Mucosa of gallbladder (tissue), 1 donor: Measurements from ENCODE around the gene SHISA8. TPM values are rescaled to one million over a fixed set of nuclear protein-coding genes. Genes with fewer than 3 reads are reported as not detected.
"Not testable (repeated sequence)": the region's sequence is repeated elsewhere in the genome, so short reads cannot be mapped to it uniquely, and the experiment has no call there.

Experiments used
- DNase-seq: peaks from one replicate; pipeline ENCODE4 v3.0.0-alpha.2; 2020; ENCODE audit warnings: low spot score
- total RNA-seq: library from RNA; stranded (reverse); gene quantifications from one replicate; pipeline ENCODE4 v1.2.1, GENCODE V29; 2021
- donor health status: DM: no; HTN: no; CAD: no.

Gene SHISA8
- total RNA-seq, 1 donor from 2014 or later: 1.4 TPM

DNA sequence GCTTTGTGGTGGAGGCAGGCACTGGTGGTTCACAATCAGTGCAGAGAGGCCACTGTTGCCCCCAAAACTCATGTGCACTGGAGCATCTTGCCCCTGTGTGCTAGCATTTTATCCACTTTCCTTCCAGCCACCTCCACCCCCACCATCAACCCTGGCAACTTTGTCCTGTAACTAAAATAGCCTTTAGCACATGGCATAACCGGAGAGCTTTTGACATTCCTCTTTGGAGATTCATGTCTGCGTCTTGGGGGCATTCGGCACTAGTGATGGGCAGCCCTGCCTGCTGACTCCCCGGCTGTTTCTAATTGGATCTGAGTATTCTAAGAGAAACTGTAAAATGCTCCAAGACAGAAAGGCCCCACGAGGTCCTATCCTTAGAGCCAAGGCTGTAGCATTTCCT is 15.8 kb downstream of the SHISA8 start:
- no peak for DNase-seq

DNA sequence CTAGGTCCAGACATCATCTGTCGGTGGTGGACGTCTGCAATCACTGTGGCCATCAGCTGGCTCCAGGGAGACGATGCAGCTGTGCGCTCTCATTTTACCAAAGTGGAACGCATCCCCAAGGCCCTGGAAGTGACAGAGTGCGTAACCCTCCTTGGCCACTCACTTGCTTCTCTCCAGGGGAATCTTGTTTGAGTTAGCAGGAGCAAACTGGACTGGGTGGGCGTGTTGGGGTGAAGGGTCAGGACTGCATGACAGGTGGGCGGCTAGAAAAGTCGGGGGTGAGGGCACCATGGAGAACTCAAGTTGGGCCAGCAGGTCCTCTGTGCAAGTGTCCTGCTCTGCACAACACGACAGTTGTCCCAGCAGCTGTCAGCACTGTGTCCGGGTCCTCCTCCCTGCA is 16.2 kb downstream of the SHISA8 start:
- no peak for DNase-seq

DNA sequence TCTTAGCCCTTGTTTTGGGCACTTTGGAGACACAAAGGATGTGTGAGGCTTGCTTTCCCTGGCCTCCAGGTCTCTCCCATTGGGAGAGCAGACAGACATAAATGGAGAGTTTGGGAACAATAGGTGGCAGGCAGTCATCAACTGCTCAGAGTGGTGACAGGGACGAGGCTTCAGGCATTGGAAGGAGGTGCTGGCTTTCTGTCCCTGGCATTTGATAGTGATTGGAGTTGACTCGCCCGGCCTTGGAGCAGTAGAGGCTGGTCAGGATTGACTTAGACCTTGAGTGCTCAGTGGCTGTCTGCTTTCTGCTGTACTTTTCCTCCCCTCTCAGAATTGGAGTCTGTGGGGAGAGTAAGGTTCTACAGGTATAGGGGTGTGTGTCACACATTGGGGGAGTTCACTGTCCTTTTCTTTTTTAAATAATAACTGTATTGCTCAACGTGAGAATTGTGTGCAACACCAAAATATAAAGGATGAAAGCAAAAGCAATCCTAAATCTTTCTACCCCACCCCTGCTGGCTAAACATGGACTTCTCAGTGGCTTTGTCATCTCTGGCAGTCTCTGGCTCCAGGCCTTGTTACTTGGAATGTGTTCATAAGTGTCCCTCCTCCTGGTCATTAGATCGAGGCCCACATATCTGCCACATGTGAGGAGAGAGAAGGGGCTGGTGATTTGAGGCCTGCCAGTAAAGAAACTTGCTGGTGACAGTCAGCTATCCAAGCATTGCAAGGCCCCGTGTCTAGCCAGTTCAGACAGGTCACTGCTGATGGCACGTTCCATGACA is 21.1 kb downstream of the SHISA8 start:
- DNase-seq: no peak

DNA sequence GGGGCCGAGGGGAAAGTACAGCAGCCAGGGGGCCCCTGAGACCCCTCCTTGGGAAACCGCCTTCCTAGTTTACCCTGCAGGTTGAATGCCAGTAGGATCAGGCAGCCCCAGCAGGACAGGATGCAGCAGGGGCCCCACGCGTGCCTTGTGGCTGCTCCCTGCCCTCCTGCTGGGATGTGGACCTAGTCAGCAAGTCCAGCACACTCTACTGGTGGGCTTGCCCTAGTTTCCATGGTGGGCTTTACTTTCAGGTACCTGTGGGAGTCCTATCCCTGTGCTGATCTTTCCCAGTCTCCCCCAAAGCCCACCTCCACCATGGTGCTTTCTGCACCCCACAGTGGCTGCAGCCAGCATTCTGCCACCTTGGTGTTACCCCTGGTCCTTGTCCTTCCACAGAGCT is 22.2 kb downstream of the SHISA8 start:
- no peak for DNase-seq

DNA sequence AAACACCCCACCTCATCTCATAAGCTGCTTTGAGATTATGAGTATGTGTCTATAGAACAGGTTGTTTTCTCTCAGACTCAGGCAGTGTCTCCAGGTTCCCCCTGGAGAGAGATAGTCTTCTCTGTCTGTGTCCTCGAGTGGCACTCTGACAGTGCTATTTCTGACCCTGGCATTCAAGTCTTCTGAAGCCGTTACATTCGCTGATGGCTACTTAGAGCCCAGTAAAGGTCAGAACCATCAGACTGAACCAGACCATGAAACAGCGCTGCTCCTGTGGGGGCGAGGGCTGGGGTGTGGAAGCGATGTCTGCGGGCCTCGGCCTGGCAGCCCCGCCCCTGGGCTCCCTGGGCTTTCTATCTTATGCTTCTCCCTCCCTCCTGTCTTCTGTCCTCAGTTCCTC is 23.5 kb downstream of the SHISA8 start:
- no peak for DNase-seq

DNA sequence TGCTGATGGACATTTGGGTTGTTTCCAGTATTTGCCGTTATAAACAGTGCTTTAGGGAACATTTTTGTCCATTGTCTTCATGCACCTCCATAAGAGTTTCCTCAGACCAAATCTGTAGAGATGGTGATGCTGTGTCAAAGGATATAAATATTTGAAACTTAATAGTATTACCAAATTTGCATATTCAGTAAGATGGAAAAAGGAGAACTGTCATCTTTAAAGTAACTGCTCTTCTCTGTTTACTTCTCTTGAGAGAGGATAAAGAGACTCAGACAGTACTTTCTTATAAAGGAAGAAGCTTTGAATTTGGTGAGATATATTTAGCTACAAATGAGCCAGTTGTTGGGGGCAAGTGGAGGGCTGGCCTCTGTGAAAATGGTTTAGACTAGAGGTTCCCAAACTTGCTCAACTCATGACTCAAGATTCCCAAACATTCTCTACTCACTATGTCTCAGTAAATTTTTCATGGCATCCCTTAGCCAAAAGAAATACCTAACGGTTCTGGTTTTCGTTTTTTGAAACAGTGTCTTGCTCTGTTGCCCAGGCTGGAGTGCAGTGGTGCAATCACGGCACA is 26.2 kb downstream of the SHISA8 start:
- DNase-seq: no peak

DNA sequence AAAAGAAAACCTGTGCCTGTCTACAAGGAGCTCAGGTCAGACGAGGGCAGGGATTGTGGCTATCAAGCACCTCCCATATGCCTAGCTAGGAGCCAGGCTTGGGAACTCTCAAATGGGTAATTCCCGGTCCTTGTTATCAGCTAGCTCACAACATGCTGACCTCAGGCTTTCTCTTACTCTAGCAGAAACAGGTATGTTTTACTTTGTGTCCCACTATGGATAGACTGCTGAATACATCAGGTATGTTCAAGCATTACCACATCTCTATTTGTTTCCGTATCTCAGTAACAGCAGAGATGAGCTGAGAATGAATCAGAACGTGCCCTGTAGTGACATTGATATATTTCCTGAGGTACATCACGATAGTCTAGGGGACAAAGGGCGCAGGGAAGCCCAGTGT is 29.4 kb downstream of the SHISA8 start:
- no peak for DNase-seq

DNA sequence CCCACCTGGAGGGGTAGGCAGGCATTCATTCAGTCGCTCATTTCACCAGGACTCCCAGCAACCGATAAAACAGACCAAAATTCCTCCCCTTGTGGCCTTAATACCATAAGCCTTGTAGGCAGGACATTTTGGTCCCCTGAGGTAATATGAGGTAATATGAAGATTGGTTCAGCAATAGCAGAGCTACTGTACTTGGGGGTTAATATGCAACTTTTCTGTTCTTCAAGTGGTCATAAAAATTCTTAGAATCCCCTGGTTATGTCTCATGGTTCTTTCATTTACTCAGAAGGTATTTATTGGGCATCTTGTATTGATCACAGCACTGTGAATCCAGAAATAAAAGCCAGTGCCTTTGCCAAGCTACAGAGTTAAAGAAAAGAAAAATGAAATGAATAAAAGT is 29.8 kb downstream of the SHISA8 start:
- DNase-seq: no peak

DNA sequence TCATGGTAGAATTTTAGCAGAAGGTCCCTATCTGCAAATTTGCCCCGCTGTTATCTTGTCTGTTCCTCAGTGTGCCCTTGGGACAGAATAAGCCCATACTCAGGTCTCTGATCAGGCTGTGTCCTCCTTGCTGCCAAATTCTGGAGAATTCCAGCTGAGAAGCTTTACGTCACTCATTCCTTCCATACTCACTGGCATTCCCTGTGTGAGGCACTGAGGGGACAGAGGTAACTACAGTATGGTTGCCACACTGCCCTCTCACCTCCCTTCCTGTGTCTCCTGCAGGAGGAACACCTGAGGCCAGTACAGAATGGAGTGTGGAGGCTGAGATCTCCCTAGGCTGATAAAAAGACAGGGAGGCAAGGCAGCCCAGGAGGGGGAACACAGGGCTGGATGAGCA is 31.5 kb downstream of the SHISA8 start:
- no peak for DNase-seq

DNA sequence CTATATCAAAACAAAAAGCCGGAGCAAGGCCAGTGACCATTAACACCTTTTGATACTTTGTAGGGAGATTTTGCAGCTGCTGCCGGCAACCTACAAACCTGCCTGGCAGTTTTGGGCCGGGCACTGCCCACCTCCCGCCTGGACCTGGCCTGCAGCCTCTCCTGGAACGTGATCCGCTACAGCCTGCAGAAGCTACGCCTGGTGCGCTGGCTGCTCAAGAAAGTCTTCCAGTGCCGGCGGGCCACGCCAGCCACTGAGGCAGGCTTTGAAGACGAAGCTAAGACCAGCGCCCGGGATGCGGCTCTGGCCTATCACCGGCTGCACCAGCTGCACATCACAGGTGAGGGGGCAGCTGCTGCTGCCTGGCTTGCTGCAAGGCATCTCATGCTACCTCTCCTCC is 34.2 kb downstream of the SHISA8 start:
- DNase-seq: no peak

DNA sequence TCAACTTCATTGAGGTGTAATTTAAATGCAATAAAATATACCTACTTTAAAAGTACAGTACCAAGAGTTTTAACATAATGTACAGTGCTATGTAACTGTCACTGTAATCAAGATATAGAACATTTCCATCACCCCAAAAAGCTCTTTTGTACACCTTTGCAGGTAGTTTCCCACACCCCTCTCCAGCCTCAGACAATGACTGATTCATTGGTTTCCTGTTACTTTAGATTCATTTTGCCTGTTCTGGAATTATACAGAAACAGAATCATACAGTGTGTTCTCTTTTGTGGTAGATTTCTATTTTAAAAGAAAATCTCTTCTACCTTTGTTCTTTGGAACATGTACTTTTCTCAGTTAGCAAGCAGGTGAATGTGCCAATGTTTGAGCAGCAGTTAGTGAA is 38.2 kb downstream of the SHISA8 start:
- DNase-seq: no peak

DNA sequence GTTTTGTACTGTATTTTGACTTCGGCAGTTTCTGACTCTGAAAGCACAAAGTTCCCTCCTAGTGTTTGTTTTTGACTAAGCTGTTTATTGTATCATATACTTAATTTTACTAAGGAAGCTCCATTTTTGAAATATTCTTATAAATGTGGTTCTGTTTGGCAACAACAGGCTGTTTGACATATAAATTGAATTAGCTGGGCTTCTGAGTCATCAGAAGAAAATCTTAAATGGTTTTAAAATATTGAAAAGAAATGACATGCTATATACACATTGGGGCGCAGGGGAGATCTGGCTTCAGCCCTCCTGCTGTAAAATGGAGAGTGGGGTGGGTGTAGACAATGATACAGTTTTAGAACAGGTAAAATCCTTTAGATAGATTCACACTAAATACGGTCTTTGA is 38.6 kb downstream of the SHISA8 start:
- no peak for DNase-seq

DNA sequence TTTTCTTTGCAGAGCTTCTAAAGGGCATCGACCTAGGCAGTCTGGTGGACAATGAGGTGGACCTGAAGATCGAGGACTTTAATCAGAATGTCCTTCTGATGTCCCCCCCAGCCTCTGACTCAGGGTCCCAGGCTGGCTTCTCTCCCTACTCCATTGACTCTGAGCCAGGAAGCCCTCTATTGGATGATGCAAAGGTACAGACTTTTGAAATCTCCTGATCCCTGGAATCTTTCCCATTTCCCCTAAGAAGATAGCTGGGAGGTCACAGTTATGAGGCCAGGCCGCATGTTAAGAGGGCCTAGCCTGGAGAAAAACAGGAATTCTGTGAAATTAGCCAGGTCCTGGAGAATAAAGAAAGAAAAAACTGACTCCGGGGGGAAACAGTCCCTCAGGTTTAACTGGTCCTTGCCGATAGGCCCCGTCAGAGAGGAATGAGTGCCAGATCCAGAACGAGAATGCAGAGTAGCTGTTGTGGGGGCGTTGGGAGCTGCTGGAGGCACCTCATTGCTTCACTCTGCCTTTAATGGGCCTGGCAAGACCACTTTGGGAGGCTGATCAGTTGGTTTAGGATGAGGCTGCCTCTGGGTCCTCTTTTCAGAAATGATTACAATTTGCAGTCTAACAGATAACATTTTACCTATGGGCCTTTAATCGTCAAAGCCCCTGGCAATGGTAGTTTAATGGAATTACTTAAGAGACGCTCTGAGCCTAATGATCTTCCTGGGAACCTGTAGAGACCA is 39.2 kb downstream of the SHISA8 start:
- no peak for DNase-seq

DNA sequence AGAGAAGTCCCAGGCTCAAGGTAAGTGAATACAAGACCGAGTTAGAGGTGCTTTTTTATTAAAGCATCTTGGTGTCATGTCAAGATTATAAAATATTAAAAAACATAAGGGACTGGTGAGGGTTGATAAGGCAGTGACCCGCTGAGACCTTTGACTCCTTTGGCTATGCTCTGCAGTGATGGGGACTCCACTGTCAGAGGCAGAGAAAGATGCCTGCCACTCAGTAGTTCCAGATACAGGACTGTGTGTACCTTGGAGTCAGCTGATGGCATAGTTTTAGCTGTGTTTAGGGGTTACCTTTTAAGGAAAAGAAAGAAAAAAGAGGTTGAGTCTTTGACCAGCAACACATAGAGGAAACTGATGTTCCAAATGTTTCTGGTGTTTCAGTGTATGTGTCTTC is 40.8 kb downstream of the SHISA8 start:
- no peak for DNase-seq

DNA sequence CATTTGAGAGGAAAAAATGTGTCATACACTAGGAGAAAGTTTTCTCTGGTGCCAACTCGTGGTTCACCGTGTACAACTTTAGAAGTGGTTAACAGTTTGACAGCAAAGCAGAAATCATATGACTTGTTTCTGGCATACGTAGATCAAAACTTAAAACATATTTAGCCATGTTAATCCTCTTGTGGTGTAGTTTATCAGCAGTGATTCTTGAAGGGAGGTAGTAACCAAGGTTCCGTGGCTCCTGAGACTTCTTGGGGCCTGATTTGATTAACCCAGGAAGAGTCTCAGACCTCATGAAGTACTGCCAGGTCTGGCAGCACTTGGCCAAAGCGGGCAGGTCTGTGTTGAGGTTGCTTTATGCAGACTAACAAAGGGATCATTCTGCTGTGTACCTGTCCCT is 41.5 kb downstream of the SHISA8 start:
- no peak for DNase-seq

DNA sequence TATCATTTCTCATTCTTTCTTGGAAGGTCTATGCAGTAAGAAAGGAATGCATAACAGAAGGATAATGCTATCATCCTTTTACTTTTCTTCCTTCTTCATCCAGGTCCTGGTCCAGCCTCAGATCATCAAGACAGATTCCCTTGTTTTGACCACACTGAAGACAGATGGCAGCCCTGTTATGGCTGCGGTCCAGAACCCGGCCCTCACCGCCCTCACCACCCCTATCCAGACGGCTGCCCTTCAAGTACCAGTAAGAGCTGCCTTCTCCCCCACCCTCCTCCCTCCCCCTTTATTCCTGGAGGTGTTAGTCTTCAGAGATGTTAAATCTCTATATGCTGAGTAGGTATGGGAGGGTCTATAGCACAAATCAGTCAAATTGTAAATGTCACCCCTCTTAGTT is 44.1 kb downstream of the SHISA8 start:
- DNase-seq: no peak

DNA sequence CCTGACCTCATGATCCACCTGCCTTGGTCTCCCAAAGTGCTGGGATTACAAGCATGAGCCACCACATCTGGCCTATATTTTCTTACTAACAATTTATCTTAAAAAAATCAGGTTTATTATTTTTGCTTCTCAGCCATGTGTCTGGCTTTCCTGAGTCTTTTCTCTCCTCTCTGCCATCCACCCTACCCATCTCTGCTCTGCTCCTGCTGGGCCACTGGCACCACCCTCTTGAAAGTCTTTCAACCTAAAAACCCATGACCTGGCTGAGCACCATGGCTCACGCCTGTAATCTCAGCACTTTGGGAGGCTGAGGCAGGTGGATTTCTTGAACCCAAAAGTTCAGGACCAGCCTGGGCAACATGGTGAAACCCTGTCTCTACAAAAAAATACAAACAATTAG is 44.8 kb downstream of the SHISA8 start:
- DNase-seq: not testable (repeated sequence)

DNA sequence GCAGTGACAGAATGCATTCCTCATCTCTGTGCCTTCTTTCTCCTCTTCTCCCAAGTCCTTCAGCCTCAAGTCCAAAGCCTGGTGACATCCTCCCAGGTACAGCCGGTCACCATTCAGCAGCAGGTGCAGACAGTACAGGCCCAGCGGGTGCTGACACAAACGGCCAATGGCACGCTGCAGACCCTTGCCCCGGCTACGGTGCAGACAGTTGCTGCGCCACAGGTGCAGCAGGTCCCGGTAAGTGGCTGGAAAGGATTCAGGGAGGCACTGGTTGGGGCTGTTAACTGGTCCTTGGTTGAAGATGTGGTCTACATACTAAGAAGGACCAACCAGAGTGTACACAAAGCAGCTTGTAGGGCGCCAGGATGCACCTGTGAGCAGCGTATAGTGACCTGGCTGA is 46.3 kb downstream of the SHISA8 start:
- no peak for DNase-seq

DNA sequence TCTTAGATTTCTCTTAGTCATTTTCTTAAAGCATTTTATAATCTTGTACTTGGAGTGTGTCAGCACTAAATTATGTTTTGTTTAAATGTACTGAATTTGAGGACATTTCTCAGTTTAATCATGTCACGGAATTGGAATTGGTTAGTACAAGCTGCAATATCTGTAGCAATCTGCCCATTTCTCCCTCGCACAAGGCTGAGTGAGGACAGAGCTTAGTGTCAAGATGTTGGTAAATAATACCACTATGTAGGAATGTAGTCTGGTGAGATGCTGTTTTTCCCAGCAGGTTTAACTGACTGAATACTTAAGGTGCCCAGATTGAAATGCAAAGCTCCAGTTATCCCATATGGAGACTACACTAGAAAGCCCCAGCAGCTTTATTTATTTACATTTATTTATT is 51.4 kb downstream of the SHISA8 start:
- no peak for DNase-seq

DNA sequence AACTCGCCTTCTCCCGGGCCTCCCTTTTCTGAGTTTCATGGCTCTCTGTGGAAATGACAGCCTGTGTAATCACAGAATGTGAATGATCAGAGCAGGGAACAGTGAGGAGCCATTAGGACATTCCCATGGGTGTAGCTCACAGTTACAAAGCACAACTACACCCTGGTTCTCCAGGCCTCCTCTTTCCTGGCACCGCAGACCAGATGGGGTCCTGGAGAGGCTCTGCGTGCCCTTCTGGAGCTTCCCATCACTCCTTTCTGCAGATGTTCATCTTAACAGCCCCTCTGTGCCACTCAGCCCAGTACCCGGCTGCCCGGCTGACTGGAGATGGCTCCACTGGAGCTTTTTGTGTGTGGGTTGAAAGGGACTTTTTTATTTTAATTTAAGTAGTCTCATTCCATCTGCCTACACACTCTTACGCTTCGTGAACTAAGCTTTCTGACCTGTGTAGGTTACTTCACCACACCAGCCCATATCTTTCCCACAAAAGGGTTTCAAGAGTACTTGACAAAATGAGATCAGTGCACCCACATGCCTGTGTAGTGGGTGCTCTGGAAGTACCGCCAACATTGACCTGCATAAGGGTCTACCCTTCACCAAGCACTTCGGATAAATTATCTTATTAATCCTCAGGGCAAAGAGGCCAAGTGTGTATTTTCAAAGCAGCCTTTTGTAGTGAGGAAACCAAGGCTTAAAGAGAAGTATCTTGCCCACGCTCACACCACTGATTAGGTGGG is 52.2 kb downstream of the SHISA8 start:
- no peak for DNase-seq

DNA sequence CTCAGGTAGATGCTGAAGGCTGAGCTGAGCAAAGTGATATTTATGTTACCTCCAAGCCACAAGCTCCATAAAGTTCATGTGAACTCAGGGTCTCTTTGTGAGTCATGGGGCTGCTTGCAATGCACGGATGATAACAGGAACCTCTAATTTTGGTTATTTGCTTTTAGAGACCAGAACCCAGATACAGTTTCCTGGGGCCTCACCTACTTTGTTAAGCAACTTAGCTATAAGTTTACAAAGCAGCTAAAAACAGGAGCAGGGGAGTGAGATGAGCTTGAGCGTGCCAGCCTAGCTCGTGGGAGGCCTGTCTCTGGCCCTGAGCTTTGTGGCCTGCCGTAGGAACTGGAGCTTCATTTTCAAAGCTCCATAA is 52.7 kb downstream of the SHISA8 start:
- DNase-seq: no peak
